Activated CD4-positive, CD25-positive, alpha-beta regulatory T cell treated with anti-CD3 and anti-CD28 coated beads, Interleukin-2, amount 50 U/mL, for 24 hours (primary cell): Measurements from ENCODE around the gene MYH11.
"Not testable (repeated sequence)": the region's sequence is repeated elsewhere in the genome, so short reads cannot be mapped to it uniquely, and the experiment has no call there.

Experiments
- ATAC-seq, 2 donors: fragments of 150-1000 bp; cut with Tn5 transposase; one replicate each; pipeline ENCODE4 v1.10.0; 2021; ENCODE audit warnings: mild to moderate bottlenecking in 1 of 2, moderate library complexity in 1 of 2

The MYH11 gene

DNA sequence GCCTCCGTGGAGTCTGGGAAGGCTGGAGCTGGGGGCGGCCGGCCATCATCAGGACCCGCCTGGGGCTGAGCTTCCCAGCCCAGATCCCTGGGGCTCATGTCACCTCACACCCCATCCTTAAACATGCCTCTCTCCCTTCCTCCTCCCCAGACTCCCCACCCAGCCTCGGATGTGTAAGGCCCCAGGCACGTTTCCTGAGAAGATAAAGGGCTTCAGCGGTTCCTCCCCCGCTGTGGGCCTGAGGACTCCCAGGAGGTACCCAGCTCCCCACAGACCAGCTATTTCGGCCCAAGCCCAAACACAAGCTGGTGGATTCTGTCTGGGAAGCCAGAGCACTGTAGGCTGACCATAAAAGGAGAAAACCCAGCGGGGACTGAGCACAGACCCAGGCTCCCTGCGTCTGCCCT, 49.2 kb downstream of the MYH11 start:
- ATAC-seq, result no peak

DNA sequence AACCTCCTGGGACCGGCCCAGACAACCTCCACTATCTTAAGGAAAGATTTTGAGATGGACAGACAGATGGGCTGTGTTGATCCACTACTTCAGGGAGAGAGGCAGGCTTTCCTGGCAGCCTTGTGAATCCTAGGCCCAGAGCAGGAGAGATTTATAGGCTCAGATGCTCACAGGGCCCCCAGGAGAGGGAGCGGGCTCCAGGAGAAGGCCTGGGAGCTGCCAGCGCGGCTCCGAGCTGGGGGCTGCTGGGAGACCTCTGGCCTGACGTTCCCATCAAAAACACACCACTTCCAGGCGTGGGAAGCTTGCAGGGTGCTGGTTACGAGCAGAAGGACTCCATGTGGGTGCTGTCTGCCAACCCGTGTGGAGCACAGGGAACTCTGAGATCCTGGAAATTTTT, 53.2 kb downstream of the MYH11 start:
- ATAC-seq, result no peak

DNA sequence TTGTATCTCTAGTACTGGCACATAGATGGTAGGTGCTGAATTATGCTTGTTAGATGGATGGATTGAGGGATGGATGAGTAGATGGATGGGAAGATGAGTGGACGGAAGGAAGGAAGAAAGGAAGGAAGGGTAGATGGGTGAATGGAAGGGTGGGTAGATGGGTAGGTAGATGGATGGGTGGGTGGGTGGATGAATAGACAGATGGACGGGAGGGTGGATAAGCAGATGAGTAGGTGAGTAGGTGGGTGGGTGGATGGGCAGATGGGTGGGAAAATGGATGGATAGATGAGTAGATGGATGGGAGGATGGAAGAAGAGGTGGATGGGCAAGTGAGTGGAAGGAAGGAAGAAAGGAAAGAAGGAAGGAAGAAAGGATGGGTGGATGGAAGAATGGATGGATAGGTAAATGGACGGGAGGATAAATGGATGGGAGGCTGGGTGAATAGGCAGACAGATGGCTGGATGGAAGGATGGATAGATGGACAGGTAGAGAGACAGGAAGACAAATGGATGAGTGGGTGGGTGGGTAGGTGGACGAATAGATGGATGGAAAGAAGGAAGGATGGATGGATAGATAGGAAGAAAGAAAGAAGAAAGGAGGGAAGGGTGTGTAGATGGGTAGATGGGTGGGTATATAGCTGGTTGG, 56.9 kb downstream of the MYH11 start:
- no peak for ATAC-seq

DNA sequence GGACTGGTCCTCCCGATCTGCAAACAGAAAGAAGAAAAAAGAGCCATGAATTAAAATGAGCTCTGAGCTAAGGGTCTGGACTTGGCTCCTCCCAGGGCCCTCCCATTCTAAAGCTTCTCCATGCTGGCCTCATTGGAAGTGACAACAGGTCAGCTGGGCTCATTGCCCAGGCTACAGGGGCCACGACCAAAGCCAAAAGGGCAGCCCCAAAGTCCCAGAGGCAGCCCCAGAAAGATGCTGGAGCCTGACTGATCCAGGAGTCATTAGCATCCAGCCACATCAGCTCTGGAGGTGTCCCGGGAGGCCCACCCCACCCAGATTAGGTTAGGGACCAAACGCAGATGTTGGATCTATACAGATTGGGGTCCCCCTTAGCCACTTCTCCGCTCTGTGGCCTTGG, 58.2 kb downstream of the MYH11 start:
- ATAC-seq, result no peak

DNA sequence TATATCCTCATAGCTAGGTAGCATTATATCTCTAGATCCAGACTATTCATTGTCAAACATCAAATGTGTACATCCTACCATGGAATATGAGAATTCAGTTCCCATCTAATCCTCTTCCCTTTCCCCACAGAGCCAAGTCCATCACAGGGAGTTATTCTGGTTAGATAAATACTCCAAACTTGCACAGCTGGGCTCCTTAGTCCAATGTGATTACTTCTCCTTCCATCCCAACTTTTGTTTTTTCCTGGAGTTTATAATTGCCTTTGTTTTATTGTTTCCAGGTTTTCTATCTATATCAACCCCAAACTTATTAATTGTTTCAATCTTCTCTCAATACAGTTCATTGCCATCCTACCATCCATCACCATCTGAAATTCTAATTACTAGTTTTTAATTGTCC, 59.9 kb downstream of the MYH11 start:
- no peak for ATAC-seq

DNA sequence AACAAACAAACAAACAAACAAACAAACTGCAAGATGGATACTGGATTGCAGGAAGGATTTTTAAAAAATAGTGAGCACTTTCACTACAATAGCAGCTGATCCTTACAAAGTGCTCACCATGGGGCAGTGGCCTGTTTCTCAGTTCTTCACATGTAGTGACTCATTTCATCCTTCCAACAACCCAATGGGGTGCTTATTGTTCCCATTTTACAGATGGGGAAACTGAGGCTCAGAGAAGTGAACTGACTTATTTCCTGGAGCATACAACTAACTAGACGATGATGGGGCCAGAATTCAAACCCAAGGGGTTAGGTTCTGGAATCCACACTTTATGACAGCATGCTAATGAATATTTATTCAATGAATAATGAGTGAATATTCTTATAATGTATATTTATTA, 61.2 kb downstream of the MYH11 start:
- no peak for ATAC-seq

DNA sequence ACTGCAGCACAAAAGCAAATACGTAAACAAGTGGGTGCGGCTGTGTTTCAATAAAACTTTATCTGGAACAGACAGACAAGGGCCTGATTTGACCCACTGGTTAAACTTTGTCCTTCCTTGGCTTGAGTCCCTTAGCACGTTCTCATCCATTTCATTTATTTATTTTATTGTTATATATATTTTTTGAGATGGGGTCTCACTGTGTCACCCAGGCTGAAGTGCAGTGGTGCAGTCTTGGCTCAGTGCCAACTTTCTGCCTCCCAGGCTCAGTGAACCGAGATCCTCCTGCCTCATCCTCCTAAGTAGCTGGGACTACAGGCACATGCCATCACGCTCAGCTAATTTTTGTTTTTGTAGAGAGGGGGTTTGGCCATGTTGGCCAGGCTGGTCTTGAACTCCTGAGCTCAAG, 64.3 kb downstream of the MYH11 start:
- ATAC-seq, result no peak

DNA sequence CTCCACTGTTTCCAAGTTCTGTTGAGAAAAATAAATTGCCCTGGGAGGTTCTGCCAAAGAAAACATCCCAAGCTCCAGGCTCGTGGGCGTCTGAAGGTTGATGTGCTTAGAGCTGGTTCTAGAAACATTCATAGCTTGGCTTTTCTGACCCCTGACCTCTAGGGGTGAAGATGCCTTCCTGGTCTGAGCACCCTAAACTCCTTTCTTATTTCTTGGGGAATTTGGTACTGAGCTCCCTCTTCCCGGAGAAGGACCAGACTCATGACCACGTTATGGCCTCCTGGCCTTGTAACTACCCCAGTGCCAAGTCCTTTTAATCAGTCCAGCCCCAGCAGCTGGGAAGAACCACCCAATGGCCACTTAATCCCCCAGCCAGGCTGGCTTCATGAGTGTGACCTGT, 66.4 kb downstream of the MYH11 start:
- ATAC-seq, result no peak

DNA sequence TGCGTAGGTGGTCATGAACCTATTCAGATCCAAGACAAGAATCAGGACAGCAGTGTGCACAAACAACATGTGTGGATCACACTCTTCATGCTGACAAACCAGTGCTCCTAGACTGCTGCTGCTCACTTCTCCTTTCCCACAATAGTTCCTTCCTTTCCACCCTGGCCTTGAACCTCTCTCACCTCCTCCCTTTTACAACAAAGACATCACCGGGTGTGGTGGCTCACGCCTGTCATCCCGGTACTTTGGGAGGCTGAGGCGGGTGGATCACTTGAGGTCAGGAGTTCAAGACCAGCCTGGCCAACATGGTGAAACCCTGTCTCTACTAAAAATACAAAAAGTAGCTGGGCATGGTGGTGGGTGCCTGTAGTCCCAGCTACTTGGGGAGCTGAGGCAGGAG, 67.0 kb downstream of the MYH11 start:
- ATAC-seq, result not testable (repeated sequence)

DNA sequence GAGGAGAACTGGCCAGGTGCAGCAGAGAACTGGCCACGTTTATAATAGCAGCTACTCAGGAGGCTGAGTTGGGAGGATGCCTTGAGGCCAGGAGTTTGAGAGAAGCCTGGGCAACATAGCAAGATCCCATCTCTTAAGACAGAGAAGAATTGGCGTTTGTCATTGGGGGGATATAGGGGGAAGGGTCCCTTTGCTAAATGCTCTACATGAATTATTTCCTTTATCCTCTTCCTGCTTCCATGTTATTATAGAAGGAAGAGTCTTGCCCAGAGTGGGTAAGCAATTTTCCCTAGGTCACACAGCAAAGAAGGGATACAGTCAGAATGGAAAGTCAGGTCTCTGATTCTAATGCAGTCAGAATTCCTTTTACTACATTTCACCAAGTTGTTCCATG, 68.0 kb downstream of the MYH11 start:
- ATAC-seq, result no peak

DNA sequence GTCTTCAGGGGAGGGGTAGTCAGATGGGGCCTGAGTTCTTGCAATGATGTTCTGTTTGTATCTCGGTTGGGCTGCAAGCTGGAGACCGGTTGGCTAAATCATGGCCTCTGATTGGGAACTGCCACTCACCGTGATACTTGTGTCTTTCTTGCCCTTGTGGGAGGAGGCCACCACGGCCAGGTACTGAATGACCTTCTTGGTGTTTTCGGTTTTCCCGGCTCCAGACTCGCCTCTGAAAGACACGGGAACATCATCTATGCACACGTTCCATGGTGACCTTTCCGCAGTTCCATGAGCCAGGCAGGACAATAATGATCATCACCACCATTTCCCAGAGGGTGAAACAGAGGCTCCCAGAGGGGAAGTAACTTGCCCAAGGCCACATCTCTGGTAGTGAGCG, 70.3 kb downstream of the MYH11 start:
- no peak for ATAC-seq

DNA sequence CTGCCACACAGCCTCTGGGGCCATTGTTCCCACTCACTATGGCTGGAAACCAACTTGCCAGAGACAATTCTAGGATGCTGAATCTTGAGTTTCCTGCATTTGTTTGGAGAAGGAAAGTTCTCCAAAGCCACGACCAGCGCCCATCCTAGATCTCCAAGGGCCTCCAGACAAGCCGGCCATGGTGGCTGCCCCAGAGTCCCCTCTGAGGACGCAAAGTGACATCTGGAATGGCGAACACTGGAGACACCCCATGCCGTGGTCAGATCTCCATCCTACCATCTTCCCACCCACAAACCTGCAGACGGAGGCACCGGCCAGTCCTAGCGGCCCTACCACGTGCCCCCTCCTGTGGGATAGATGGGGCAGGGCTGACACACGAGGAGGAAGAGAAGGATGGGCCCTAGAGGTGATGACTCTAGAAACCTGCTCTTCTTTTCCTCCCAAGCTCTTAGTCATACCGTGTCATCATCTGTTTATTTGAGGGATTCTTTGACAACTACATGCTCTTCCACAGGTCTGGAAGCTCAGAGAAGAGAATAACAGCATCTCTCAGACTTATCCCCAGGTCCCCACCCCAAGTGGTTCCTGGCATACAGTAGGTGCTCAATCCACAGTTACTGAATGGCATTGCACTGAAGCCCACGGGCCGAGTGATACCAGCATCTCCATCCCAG, 71.3 kb downstream of the MYH11 start:
- ATAC-seq, result no peak

DNA sequence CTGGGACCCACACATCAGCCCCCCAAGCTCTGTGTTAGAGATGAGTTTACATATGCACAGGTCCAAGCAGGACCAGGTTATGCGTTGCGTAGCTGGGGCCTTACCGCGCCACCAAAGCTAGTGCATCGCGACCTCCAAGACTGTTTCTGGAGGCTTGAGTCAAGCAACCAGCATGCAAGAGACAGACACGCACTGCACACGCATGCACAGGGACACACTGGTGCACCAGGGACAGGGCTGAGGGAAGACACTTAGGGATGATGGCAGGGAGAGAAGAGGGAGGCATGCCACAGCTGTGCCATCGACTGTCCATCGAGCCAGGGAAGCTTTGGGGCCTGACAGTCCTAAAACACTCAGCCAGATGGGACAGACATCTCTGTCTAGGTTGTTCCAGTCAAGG, 72.8 kb downstream of the MYH11 start:
- no peak for ATAC-seq

DNA sequence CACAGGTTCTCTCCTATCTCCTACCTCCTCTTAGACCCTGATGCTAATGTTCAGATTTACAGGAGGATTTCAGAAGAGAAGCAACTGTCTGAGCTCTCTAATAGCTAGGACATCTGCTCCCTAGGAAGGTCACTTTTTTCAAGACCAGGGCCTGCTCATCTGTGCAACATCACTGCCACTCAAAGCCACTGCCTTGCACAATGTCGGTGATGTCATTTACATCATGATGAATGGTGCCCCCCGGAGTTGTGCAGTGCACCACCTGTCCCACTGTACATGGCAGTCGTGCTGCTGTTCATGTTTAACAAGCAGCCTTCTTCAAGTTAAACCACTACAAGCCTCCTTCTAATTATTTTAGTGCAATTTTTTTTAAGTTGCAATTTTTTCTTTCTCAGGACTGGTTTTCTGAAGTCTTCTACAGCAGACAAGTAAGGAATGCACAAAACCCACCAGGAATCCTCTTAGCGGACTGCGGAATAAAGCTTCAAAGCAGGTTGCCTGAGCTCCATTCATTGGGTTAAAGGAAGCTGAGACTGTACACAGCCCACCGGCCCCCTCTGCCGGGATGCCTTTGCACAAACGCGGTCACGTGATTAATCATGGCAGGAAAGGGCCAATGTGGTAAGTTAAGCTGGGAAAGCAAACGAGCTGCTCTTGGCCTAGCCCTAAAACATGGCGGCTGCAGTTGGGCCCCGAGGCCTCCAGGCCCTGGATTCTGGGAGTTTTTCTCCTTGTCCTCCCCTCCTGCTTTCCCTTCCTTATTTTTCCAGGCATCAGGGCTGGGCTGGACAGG, 74.1 kb downstream of the MYH11 start:
- no peak for ATAC-seq

DNA sequence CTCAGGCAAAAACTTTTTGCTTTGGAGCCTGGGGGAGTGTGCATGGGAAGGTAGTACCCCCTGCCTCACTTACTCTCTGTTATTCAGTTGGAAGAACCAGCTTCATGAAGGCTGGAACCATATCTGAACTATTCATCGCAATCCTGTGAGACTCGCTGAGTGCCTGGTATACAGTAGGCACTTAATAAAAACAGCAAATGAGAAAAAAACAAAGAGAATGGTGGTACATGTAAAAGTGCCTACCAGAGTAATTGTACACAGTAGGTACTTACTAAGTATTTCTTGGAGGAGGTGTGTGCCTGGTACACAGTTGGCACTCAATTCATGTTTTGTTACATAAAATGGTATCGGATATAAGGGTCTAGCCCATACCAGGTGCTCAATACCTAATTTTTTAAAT, 75.2 kb downstream of the MYH11 start:
- no peak for ATAC-seq

DNA sequence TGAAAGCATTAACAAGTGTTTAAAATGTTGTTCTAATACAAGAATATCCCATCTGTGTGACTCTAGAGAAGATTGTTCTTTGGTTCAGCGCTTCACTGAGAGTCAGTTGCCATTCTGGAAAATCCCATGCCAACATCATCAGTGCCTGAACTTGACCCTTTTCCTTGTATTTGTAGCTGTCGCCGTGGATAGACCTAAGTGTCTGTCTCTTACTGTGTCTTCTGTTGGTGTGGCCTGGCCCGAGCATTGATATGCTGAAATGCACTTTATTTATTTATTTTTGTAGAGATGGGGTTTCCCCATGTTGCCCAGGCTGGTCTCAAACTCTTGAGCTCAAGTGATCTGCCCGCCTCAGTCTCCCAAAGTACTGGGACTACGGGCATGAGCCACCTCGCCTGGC, 76.0 kb downstream of the MYH11 start:
- ATAC-seq, result no peak

DNA sequence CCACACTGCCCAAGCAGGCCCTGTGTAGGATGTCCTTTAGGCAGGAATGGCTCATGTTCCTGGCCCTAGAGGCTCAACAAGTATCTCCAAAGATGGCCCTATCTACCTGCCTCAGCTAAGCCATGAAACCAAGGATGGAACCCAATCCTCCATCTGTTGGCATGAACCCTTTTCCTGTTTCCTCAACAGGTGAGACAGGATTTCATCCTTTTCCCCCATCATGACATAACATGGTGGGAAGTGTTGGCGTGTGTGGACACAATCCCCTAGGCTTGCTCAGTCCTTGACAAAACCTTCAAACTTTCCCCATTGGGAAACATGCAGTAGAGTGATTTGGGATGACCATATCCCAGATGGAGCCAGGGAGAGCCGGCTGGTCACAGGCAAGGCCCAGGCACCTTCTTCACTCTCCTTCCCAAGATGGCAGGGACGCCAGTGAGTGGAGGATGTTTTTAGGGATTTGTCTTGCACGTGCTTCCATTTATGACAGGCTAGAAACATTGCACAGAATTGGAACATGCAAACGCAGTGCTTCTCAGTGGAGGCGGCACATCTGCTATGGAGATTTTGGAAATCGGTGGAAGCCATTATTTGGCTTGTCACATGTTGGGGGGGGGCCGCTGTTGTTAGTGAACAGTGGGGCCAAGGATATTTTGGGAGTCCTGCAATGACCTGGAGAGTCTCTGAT, 77.0 kb downstream of the MYH11 start:
- no peak for ATAC-seq

DNA sequence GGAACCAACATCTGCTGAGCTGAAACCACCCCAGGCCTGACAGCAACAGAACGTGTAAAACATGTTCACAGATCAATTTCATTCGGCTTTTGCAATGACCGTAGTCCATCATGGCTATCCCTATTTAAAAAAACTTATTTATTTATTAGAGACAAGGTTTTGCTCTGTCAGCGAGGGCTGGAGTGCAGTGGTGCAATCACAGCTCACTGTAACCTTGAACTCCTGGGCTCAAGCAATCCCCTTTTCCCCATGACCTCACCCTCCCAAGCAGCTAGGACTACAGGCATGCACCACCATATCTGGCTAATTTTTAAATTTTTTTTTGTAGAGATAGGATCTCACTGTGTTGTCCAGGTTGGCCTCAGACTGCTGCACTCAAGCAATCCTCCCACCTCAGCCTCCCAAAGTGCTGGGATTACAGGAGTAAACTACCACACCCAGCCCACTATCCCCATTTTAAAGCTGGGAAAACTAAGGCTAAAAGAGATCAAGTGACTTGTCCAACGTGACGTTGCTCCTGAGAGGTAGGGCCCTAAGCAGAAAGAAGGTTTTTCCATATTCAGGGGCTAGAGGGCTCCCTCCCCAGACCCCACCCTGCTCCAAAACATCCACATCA, 77.7 kb downstream of the MYH11 start:
- no peak for ATAC-seq

DNA sequence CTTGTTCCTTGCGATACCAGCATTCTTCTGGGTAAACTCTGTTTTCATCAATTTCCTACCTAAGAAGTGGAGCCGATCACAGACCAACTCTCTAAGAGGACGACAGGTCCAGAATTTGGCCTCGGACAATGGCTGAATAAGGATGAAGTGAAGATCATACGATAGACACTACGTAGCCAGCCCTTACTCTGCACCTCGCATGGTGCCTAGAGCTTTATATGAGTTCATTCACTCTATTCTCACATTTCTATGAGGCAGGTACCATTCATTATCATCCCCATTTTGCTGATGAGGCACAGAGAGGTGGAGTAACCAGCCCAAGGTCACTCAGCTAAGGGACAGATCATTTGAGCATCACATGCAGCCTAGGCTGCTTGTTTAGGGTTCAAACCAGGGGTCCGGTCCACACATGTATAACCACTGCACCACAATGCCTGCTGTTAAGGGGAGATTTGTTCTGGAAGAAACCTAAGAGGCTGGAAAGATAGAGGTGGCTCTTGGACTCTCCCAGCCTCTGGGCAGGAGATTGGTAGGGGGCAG, 78.6 kb downstream of the MYH11 start:
- ATAC-seq, result no peak

DNA sequence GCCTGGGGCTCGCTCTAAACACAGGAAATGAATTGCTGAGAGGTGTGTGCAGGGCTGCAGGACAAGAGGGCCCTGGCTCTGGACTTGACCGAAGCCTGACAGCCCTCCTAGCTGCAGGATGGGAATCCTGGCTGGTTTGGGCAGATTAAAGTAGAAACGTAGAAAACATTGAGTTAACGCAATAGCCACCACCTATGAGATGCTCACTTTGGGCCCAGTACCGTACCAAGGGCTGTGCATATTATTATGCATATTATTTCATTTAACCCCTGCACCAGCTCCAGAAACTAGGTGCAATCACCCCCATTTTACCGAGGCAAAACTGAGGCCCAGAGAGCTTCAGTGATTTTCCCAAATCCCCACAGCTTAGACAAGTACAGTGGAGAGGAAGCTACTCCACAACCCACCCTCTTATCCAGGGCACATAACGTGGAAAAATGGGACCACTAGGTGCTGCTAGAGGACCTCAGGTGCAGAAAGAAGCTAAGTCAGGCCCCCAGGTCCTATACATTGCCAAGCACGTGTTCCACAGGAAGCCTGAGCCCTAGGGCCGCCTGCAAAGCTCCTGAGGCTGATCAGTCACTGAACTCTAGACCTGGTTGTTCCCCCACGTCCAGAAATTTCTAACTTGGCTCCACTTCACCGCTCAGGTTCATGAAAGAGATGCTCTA, 79.2 kb downstream of the MYH11 start:
- no peak for ATAC-seq

DNA sequence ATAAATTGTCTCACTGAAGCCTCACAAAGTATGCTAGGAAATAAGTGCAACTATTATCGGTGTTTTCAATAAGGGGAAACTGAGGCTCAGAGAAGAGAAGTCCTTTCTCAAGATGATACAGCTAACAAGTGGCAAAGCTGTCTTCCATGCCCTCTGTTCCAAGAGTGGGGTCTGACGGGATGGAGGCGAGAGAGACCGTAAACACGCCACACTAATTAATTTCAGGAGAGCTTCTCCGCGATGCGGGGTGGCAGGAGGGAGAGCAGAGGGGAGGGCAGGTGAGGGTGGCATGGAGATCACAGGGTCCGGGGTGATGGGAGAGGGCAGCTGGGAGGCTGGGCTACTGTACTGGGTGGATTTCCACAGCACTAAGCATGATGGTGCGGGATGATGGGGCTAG, 80.3 kb downstream of the MYH11 start:
- no peak for ATAC-seq

DNA sequence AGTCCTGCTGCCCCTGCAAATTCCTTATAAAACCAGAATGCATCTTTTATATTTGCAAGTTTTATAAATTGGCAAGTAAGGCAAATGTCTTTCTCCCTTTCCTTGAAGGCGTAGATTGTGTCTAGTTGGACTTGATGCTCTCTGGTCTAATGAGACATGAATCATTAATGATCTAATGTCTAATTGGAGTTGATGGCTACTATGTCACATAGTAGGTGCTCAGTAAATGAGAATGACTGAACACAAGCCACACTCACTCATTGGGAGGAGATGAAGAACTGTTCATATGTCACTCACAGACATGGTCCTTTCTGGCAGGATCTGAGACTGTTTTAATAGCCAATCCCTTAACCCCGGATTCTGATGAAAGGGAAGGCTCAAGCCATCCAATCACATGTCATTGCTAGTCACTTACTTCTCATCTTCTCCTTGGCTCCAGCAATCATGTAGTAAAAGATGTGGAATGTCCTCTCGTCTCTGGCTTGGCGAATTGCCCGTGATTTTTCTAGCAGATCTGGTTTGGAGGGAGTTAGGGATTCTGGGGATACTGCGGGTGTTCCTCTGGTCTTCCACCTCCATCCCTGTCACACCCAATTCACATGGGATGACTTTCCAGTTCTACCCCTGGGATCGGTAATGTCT, 81.0 kb downstream of the MYH11 start:
- ATAC-seq, result no peak
